Measurements from ENCODE around the gene DOCK3.

DNA sequence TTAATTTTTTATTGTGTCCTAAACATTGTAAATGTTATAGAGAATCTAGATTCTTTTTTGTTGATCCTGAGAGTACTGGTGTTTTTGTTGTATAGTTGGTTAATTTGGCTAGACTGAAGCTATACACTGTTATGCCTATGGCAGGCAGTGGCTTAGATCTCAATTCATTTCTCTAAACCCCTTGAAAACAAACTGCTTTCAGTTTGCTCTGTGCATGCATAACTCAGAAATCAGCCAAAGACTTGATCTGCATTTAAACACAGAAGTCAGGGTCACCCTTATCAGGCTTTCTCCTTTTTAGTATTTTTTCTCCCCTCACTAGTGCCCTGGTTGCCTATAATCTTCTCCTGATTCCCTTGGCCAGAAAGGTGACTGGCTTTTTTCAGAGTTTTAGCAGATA lies 360.9 kb downstream of the DOCK3 start:
- no peak for TF ChIP-seq POLR2A (IDR thresholded peaks at IDR 0.05; ENCODE audit: low read depth, low read length)
- no peak for TF ChIP-seq POLR2AphosphoS5 (IDR thresholded peaks at IDR 0.05; ENCODE audit: low read depth, low read length)
